ENCODE data around the gene LSM11.
A peak's percentile ranks its signal among the peaks of the same experiment; 100 is the strongest.

- TF ChIP-seq CTCF (IDR thresholded peaks at IDR 0.05) = no peak
- TF ChIP-seq, protein P1, sequence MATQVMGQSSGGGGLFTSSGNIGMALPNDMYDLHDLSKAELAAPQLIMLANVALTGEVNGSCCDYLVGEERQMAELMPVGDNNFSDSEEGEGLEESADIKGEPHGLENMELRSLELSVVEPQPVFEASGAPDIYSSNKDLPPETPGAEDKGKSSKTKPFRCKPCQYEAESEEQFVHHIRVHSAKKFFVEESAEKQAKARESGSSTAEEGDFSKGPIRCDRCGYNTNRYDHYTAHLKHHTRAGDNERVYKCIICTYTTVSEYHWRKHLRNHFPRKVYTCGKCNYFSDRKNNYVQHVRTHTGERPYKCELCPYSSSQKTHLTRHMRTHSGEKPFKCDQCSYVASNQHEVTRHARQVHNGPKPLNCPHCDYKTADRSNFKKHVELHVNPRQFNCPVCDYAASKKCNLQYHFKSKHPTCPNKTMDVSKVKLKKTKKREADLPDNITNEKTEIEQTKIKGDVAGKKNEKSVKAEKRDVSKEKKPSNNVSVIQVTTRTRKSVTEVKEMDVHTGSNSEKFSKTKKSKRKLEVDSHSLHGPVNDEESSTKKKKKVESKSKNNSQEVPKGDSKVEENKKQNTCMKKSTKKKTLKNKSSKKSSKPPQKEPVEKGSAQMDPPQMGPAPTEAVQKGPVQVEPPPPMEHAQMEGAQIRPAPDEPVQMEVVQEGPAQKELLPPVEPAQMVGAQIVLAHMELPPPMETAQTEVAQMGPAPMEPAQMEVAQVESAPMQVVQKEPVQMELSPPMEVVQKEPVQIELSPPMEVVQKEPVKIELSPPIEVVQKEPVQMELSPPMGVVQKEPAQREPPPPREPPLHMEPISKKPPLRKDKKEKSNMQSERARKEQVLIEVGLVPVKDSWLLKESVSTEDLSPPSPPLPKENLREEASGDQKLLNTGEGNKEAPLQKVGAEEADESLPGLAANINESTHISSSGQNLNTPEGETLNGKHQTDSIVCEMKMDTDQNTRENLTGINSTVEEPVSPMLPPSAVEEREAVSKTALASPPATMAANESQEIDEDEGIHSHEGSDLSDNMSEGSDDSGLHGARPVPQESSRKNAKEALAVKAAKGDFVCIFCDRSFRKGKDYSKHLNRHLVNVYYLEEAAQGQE (IDR thresholded peaks at IDR 0.05; ENCODE audit: insufficient read depth in 1 of 2, low read depth in 2 of 2, low read length in 1 of 2) = peak in 1 of 2 experiments; percentile 54; a peak in 1 of 4 replicates
Observed at GRCh38 chr5:157731272-157732129, 12.0 kb upstream of the LSM11 start, which contains the start of gene THG1L.

All from Panc1 (cell line).